Pulmonary artery endothelial cell (primary cell): Measurements from ENCODE around the gene IFT81. TPM values are rescaled to one million over a fixed set of nuclear protein-coding genes. Genes with fewer than 3 reads are reported as not detected.

Experiments
- total RNA-seq: library from RNA; depleted of rRNA; stranded (reverse); fragments of >200 nt; gene quantifications from 2 replicates; pipeline ENCODE4 v1.2.3, GENCODE V29; 2014

Gene IFT81
- total RNA-seq, 1 donor from 2014 or later, result 8.4 TPM

Other genes with a start within 250 kb of the IFT81 start
- 66.0 and 66.3 TPM in 2 replicates for gene GLTP, start 243.8 kb upstream of the IFT81 start, total RNA-seq
- 11.6 and 15.1 TPM in 2 replicates for gene TCHP, start 224.1 kb upstream of the IFT81 start, total RNA-seq
- 41.9 and 54.7 TPM in 2 replicates for gene GIT2, start 128.0 kb upstream of the IFT81 start, total RNA-seq
- 32.1 and 41.9 TPM in 2 replicates for gene ANKRD13A, start 124.9 kb upstream of the IFT81 start, total RNA-seq
- gene C12orf76, start 75.8 kb upstream of the IFT81 start, total RNA-seq, result 17.2 and 19.1 TPM in 2 replicates
- 117 and 158 TPM in 2 replicates for gene ATP2A2, start 156.9 kb downstream of the IFT81 start, total RNA-seq